HUES64 (cell line): ENCODE measurements around the gene THRAP3.

ENCODE experiments used
- H3K27ac ChIP-seq: 2 replicates; pipeline ENCODE4 v1.7.0; 2013; ENCODE audit warnings: low read depth, low read length, inconsistent platforms
- H3K27me3 ChIP-seq: 2 replicates; pipeline ENCODE4 v1.6.1; 2013; ENCODE audit warnings: mild to moderate bottlenecking, low read length; ENCODE audit not compliant: insufficient read depth
- H3K36me3 ChIP-seq: 2 replicates; pipeline ENCODE4 v1.6.1; 2013; ENCODE audit warnings: mild to moderate bottlenecking, low read length; ENCODE audit not compliant: insufficient read depth
- H3K4me1 ChIP-seq: 2 replicates; pipeline ENCODE4 v1.6.1; 2013; ENCODE audit warnings: mild to moderate bottlenecking, low read length, moderate library complexity; ENCODE audit not compliant: insufficient read depth
- H3K4me3 ChIP-seq: 2 replicates; pipeline ENCODE4 v1.5.1; 2013; ENCODE audit warnings: mild to moderate bottlenecking, low read length, moderate library complexity
- H3K9ac ChIP-seq: 2 replicates; pipeline ENCODE4 v1.6.1; 2013; ENCODE audit warnings: mild to moderate bottlenecking, low read depth, low read length
- H3K9me3 ChIP-seq: 2 replicates; pipeline ENCODE4 v1.6.1; 2013; ENCODE audit warnings: low read depth, low read length; ENCODE audit not compliant: insufficient read depth
- WGBS: fragments of 150-250, 120-280 bp; methylation state at CpG from one replicate; pipeline ENCODE4 v1.1.7; 2013; ENCODE audit warnings: missing lambda C conversion rate; 5-methylcytosine and 5-hydroxymethylcytosine counted together

THRAP3 gene

GRCh38 chr1:36284517-36284916 is 60.3 kb downstream of the THRAP3 start:
- Histone ChIP-seq H3K4me3 (no peak overlapping the region), H3K27me3 (no peaks in the 10 kb centered on the region), H3K27ac (no peak overlapping the region; the same call in 1 of the 2 replicates), H3K9ac (no peak overlapping the region), H3K36me3 (peaks cover 75% of the 10 kb centered on the region), H3K4me1 (no peaks in the 10 kb centered on the region), H3K9me3 (no peaks in the 10 kb centered on the region)
- 67% methylated on average over 1 of the region's 1 CpG for WGBS

- no peak overlapping the region for H3K9ac ChIP-seq
- H3K36me3 ChIP-seq: peaks cover 85% of the 10 kb centered on the region
- no peaks in the 10 kb centered on the region for H3K27me3 ChIP-seq
- H3K27ac ChIP-seq: no peak overlapping the region
- no peaks in the 10 kb centered on the region for H3K4me1 ChIP-seq
- no peak overlapping the region for H3K4me3 ChIP-seq
- WGBS: 72% methylated on average over 7 of the region's 7 CpGs
- no peaks in the 10 kb centered on the region for H3K9me3 ChIP-seq
Measured at GRCh38 chr1:36285443-36286101, 61.3 kb downstream of the THRAP3 start.

DNA sequence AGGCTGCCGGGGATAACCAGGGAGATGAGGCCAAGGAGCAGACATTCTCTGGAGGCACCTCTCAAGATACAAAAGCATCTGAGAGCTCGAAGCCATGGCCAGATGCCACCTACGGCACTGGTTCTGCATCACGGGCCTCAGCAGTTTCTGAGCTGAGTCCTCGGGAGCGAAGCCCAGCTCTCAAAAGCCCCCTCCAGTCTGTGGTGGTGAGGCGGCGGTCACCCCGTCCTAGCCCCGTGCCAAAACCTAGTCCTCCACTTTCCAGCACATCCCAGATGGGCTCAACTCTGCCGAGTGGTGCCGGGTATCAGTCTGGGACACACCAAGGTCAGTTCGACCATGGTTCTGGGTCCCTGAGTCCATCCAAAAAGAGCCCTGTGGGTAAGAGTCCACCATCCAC is 62.6 kb downstream of the THRAP3 start:
- Histone ChIP-seq H3K36me3 (peaks cover 95% of the 10 kb centered on the region), H3K9me3 (no peaks in the 10 kb centered on the region), H3K4me3 (no peak overlapping the region), H3K27ac (no peak overlapping the region), H3K9ac (no peak overlapping the region), H3K27me3 (no peaks in the 10 kb centered on the region), H3K4me1 (no peaks in the 10 kb centered on the region)
- 97% methylated on average over 13 of the region's 13 CpGs for WGBS

DNA sequence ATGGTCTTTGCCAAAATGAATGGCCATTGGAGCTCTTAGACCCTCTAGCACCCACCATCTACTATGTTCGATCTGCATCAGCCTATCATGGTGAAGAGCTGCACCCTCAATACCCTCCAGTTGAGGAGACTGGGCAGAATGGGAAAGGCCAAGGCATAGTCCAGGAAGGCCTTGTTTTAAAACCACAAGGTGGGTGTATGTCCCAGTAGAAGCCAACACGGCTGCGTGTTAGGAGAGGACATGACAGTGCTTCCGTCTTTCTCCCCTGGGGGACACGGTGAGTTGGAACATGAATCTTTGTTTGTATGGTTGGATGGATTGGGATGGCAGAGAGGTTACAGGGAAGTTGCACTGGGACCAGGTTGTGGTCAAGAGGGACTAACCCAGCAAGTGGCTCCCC is 63.4 kb downstream of the THRAP3 start:
- H3K36me3 ChIP-seq: peaks cover 98% of the 10 kb centered on the region
- no peak overlapping the region for H3K9ac ChIP-seq

DNA sequence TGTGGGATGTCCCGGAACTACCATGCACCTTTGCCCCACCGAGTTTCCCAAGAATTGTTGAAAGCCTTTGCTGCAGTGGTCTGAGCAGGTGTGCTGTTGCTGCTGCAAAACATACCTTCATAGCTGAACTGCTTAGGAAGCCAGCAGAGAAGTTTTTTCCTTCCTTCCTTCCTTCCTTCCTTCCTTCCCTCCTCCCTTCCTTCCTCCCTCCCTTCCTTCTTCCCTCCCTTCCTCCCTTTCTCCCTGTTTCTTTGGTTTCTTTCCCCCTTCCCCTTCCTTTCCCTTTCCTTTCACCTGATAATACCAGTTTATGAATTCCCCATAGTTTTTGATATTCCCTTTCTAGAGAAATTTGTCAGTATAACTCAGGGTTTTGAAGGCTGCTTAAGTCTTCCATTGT is 71.1 kb downstream of the THRAP3 start:
- WGBS: 91% methylated on average over 2 of the region's 2 CpGs
- H3K4me1 ChIP-seq: no peaks in the 10 kb centered on the region
- no peak overlapping the region for H3K27ac ChIP-seq
- peaks cover 91% of the 10 kb centered on the region for H3K36me3 ChIP-seq
- H3K4me3 ChIP-seq: no peak overlapping the region
- no peak overlapping the region for H3K9ac ChIP-seq
- H3K27me3 ChIP-seq: no peaks in the 10 kb centered on the region
- H3K9me3 ChIP-seq: no peaks in the 10 kb centered on the region

More for the DNA sequence above, 63.4 kb downstream of the THRAP3 start:
- Histone ChIP-seq H3K27ac (no peak overlapping the region), H3K27me3 (no peaks in the 10 kb centered on the region), H3K9me3 (no peaks in the 10 kb centered on the region), H3K4me3 (no peak overlapping the region), H3K4me1 (no peaks in the 10 kb centered on the region)
- 95% methylated on average over 5 of the region's 5 CpGs for WGBS

- no peak overlapping the region for H3K4me3 ChIP-seq
- H3K27ac ChIP-seq: no peak overlapping the region
- WGBS: 98% methylated on average over 2 of the region's 2 CpGs
- H3K4me1 ChIP-seq: no peaks in the 10 kb centered on the region
- no peaks in the 10 kb centered on the region for H3K27me3 ChIP-seq
- H3K36me3 ChIP-seq: peaks cover 91% of the 10 kb centered on the region
- no peaks in the 10 kb centered on the region for H3K9me3 ChIP-seq
- H3K9ac ChIP-seq: no peak overlapping the region
Measured at GRCh38 chr1:36297062-36297461, 72.8 kb downstream of the THRAP3 start.

DNA sequence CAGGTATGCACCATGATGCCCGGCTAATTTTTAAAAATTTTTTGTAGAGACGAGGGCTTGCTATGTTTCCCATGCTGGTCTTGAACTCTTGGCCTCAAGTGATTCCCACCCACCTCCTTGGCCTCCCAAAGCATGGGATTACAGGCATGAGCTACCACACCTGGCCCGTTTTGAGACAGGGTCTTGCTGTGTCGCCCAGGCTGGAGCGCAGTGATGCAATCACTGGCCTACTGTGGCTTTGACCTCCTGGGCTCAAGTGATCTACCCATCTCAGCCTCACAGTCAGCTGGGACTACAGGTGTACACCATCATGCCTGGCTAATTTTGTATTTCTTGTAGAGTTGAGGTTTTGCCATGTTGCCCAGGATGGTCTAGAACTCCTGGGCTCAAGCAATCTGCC is 74.4 kb downstream of the THRAP3 start:
- 95% methylated on average over 5 of the region's 5 CpGs for WGBS
- Histone ChIP-seq H3K9me3 (no peaks in the 10 kb centered on the region), H3K9ac (no peak overlapping the region), H3K4me1 (no peaks in the 10 kb centered on the region), H3K4me3 (no peak overlapping the region), H3K27ac (no peak overlapping the region), H3K27me3 (no peaks in the 10 kb centered on the region), H3K36me3 (peaks cover 92% of the 10 kb centered on the region)

DNA sequence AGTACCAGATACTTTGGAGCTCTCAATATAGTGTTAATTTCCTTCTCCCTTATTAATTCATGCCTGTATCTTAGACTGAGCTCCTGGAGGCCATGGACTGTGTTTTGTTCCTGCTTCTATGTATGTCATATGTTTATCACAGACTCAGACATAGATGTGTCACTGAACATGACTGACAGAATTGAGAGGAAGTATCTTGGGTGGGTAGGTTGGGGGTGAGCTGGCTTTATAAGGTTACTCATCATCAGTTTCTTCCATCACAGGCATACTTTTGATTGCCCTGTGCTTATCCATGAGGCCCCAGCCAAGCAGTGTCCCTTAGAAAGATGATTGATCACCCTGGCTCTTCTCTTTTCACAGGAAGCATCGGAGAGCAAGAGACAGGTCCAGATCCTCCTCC is 76.3 kb downstream of the THRAP3 start:
- Histone ChIP-seq H3K9ac (no peak overlapping the region), H3K27me3 (no peaks in the 10 kb centered on the region), H3K9me3 (no peaks in the 10 kb centered on the region), H3K36me3 (peaks cover 88% of the 10 kb centered on the region), H3K4me3 (no peak overlapping the region), H3K4me1 (peaks cover 4% of the 10 kb centered on the region), H3K27ac (no peak overlapping the region)
- WGBS: 92% methylated on average over 1 of the region's 1 CpG

- 89% methylated on average over 1 of the region's 1 CpG for WGBS
- Histone ChIP-seq H3K4me1 (peaks cover 10% of the 10 kb centered on the region), H3K27ac (no peak overlapping the region), H3K36me3 (peaks cover 83% of the 10 kb centered on the region), H3K27me3 (no peaks in the 10 kb centered on the region), H3K4me3 (no peak overlapping the region), H3K9me3 (no peaks in the 10 kb centered on the region), H3K9ac (no peak overlapping the region)
Measured at GRCh38 chr1:36301220-36301619, 77.0 kb downstream of the THRAP3 start.

- Histone ChIP-seq H3K4me3 (no peak overlapping the region), H3K27me3 (no peaks in the 10 kb centered on the region), H3K27ac (no peak overlapping the region), H3K36me3 (peaks cover 65% of the 10 kb centered on the region), H3K4me1 (peaks cover 16% of the 10 kb centered on the region), H3K9ac (no peak overlapping the region), H3K9me3 (no peaks in the 10 kb centered on the region)
- WGBS: 97% methylated on average over 5 of the region's 5 CpGs
Measured at GRCh38 chr1:36303244-36303643, 79.0 kb downstream of the THRAP3 start.

DNA sequence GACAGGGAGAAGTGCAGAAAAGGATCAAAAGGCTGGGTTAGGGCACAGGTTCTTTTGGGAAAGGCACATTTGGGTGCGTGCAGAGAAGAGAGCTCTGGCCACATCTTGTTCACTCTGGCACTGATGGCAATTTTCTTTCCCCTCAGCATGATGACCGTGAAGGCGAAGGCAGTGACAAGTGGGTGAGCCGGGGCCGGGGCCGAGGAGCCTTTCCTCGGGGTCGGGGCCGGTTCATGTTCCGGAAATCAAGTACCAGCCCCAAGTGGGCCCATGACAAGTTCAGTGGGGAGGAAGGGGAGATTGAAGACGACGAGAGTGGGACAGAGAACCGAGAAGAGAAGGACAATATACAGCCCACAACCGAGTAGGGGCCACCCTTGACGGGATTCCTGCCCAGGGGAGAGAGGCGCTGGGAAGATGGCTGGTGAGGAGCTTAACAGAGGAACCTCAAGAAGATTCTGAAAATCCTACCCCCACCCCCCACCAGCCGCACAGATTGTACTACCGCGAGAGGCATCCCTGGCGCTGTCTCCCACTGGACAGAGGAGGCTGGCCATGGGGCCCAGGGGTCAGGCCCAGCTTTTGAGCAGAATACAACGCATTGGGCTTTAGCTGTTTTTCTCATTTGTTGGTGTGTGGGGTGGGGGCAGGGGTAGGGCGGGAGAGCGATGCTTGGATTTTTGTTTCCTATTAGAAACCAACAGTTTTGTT is 79.6 kb downstream of the THRAP3 start:
- no peak overlapping the region for H3K4me3 ChIP-seq
- H3K9me3 ChIP-seq: no peaks in the 10 kb centered on the region
- H3K27me3 ChIP-seq: no peaks in the 10 kb centered on the region
- peaks cover 16% of the 10 kb centered on the region for H3K4me1 ChIP-seq
- H3K36me3 ChIP-seq: peaks cover 63% of the 10 kb centered on the region
- 94% methylated on average over 22 of the region's 23 CpGs for WGBS
- H3K9ac ChIP-seq: no peak overlapping the region
- H3K27ac ChIP-seq: no peak overlapping the region
